Measurements from ENCODE around the gene ONECUT3. TPM values are rescaled to one million over a fixed set of nuclear protein-coding genes. Genes with fewer than 3 reads are reported as not detected.
A peak's percentile ranks its signal among the peaks of the same experiment; 100 is the strongest.

ONECUT3 gene
- total and polyA plus RNA-seq, 2 donors: under 0.01 to 0.02 TPM

DNA sequence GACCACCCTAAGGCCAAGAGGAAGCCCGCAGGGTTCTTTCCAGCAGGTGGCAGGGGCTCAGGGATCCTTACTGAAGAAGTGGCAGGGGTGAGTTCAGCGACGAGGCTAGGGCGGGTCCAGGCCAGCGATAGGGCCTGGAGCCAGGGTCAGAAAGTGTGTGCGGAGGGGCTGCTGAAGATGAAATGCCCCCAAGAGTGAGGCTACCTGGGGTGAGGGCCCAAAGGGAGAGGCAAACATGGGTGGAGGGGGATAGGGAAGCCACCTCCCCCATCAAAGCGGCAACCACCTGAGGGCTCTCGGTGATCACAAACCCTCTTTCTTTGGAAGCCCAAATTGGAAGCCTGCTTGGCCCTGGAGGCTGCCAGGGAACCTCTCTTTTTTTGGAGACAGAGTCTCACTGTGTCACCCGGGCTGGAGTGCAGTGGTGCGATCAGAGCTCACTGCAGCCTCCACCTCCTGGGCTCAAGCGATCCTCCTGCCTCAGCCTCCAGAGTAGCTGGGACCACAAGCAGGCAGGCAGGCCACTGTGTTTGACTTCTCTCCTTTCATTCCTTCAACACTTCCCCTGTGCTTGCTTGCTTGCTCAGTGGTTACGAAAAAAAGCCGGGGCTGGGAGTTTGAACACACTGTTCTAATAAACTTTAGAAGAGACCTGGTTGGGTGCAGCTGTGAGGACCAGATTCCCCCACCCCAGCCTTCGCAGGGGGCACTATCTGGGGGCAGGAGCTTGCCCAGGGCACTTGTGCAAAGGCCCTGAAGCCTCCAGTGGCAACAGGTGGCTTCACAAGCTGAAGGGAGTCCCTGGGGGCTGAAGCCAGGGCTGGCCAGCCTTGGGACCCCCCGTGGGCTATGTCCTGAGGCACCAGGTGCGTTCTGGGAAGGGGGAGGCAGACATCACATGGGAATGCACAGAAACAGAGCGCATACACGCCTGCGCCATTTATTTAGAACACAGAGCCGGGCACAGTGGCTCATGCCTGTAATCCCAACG is 60.2 kb downstream of the ONECUT3 start:
- H3K4me3 ChIP-seq (ENCODE audit: low read length in 2 of 2): peak overlapping the region; percentile 61 to 66
- peaks cover 0 to 2% of the 10 kb centered on the region in 2 donors for H3K27me3 ChIP-seq (ENCODE audit: control insufficient read depth in 2 of 2, insufficient read depth in 1 of 2, low read length in 1 of 2)
- no peak for DNase-seq (ENCODE audit: low read depth in 6 of 9, low spot score in 9 of 9)
- H3K27ac ChIP-seq (ENCODE audit: low read depth in 1 of 2, low read length in 1 of 2): peak overlapping the region in 1 of 2 donors; percentile 38
- H3K4me1 ChIP-seq (ENCODE audit: control insufficient read depth in 2 of 2, insufficient read depth in 2 of 2, low read length in 2 of 2): peaks cover 5 to 17% of the 10 kb centered on the region in 2 donors
- H3K9me3 ChIP-seq (ENCODE audit: control insufficient read depth in 2 of 2, insufficient read depth in 1 of 2, low read length in 1 of 2): peaks cover 0 to 2% of the 10 kb centered on the region in 2 donors
- 70% methylated on average over 21 of the region's 21 CpGs for WGBS
- peaks cover 34 to 38% of the 10 kb centered on the region in 2 donors for H3K36me3 ChIP-seq (ENCODE audit: control insufficient read depth in 2 of 2, insufficient read depth in 2 of 2, low read length in 1 of 2)

DNA sequence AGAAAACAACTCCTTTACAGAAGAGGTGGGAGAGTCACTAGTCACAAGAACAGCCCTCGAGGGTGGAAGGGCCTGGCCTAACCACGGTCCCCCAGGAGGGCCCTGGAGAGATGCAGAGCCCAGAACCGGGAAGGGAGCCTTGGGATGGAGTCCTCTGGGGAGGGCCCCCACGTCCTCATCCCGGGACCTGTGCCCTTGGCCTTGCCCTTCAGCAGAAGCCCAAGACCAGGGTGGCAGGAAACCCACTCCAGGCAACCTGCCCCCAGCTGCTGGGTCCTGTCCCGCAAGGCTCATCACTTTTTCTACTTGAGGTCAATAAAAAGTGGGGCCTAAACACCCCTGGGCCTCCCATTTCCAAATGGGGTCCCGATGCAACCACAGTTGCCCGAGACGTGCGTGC is 61.1 kb downstream of the ONECUT3 start:
- peaks cover 0 to 2% of the 10 kb centered on the region in 2 donors for H3K9me3 ChIP-seq (ENCODE audit: control insufficient read depth in 2 of 2, insufficient read depth in 1 of 2, low read length in 1 of 2)
- DNase-seq (ENCODE audit: low read depth in 6 of 9, low spot score in 9 of 9): no peak
- H3K4me1 ChIP-seq (ENCODE audit: control insufficient read depth in 2 of 2, insufficient read depth in 2 of 2, low read length in 2 of 2): peaks cover 5 to 17% of the 10 kb centered on the region in 2 donors
- no peak overlapping the region for H3K27ac ChIP-seq (ENCODE audit: low read depth in 1 of 2, low read length in 1 of 2)
- peaks cover 42 to 47% of the 10 kb centered on the region in 2 donors for H3K36me3 ChIP-seq (ENCODE audit: control insufficient read depth in 2 of 2, insufficient read depth in 2 of 2, low read length in 1 of 2)
- H3K27me3 ChIP-seq (ENCODE audit: control insufficient read depth in 2 of 2, insufficient read depth in 1 of 2, low read length in 1 of 2): peaks cover 0 to 2% of the 10 kb centered on the region in 2 donors
- H3K4me3 ChIP-seq (ENCODE audit: low read length in 2 of 2): no peak overlapping the region
- 93% methylated on average over 10 of the region's 10 CpGs for WGBS

DNA sequence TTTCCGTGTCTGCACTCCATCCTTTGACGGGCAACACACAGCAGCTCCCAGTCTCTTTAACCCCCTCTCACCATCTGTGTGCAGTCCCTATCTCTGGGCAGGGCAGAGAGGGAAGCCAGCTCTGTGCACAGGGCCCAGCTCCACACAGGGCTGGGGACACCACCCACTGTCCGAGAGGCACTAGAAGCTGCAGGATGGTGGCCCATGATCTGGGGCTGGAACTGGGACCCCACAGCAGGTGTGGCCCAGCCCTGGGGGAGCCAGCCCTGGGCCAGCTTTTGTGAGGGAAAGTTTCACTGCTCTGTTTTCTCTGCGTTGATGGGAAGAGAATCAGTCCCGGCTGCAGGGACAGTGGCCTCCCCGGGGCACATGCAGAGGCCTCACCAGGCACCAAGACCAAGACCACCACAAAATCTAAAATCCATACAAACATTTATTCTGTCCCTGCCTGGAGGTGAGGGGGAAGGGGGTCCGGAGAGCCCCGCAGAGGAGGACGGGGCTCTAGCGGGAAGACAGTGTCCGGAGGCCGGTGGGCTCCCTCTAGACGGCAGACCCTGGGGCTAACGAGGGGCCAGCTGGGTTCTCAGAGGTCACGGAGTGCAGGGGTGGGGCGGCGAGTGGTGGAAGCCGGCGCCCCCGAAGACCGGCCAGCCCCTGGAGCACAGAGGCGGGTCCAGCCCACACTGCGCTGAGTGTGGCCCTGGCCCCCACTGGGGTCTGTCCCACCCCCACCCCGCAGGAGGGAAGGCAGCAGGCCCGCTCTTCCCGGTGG is 61.7 kb downstream of the ONECUT3 start:
- peaks cover 0 to 2% of the 10 kb centered on the region in 2 donors for H3K27me3 ChIP-seq (ENCODE audit: control insufficient read depth in 2 of 2, insufficient read depth in 1 of 2, low read length in 1 of 2)
- peaks cover 5 to 17% of the 10 kb centered on the region in 2 donors for H3K4me1 ChIP-seq (ENCODE audit: control insufficient read depth in 2 of 2, insufficient read depth in 2 of 2, low read length in 2 of 2)
- DNase-seq (ENCODE audit: low read depth in 6 of 9, low spot score in 9 of 9): no peak
- no peak overlapping the region for H3K4me3 ChIP-seq (ENCODE audit: low read length in 2 of 2)
- H3K36me3 ChIP-seq (ENCODE audit: control insufficient read depth in 2 of 2, insufficient read depth in 2 of 2, low read length in 1 of 2): peaks cover 49 to 53% of the 10 kb centered on the region in 2 donors
- 98% methylated on average over 26 of the region's 26 CpGs for WGBS
- no peak overlapping the region for H3K27ac ChIP-seq (ENCODE audit: low read depth in 1 of 2, low read length in 1 of 2)
- H3K9me3 ChIP-seq (ENCODE audit: control insufficient read depth in 2 of 2, insufficient read depth in 1 of 2, low read length in 1 of 2): peaks cover 0 to 2% of the 10 kb centered on the region in 2 donors

DNA sequence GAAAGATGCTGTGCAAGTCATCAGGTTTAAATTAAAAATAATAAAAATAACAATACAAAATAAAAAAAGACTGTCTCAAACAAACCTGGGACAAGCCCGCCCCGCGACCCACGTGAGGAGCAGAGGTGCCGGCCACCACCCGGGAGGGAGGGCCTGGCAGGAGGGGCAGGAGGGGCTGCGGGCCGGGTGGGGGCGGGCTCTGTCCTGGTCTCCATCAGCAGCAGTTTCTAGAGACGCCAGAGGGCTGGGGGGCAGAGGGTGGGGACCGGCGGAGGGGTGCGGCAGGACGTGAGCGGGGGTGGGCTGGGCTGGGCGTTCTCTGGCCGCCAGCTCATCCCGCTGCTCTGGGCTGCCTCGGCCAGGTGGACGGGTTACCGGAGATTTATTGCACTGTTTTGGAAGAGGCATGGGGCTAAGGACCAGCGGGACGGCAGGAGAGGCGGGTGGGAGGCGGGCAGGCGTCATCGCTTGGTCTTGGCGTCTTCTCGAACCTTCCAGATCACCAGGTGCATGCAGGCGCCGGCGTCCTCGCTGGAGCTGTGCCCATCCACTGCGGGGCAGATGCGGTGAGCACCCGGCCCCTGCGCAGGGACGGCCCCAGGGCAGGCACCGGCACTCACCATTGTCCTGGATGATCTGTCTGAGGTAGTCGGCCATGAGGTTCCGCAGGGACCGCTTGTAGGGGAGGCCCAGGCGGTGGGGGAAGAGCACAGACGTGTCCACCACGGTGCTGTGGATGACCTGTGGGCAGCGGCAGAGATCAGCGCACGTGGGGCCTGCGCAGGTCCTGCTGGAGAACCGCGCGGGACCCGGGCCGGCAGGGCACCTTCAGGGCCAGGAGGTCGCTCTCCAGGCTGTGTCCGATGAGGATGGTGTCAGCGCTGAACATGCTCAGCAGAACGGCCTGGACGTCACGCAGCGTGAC is 62.6 kb downstream of the ONECUT3 start:
- Histone ChIP-seq H3K27ac (ENCODE audit: low read depth in 1 of 2, low read length in 1 of 2) (no peak overlapping the region), H3K27me3 (ENCODE audit: control insufficient read depth in 2 of 2, insufficient read depth in 1 of 2, low read length in 1 of 2) (peaks cover 0 to 2% of the 10 kb centered on the region in 2 donors), H3K4me3 (ENCODE audit: low read length in 2 of 2) (no peak overlapping the region), H3K36me3 (ENCODE audit: control insufficient read depth in 2 of 2, insufficient read depth in 2 of 2, low read length in 1 of 2) (peaks cover 54 to 62% of the 10 kb centered on the region in 2 donors), H3K4me1 (ENCODE audit: control insufficient read depth in 2 of 2, insufficient read depth in 2 of 2, low read length in 2 of 2) (peaks cover 5 to 17% of the 10 kb centered on the region in 2 donors), H3K9me3 (ENCODE audit: control insufficient read depth in 2 of 2, insufficient read depth in 1 of 2, low read length in 1 of 2) (peaks cover 0 to 2% of the 10 kb centered on the region in 2 donors)
- 98% methylated on average over 61 of the region's 61 CpGs for WGBS
- DNase-seq (ENCODE audit: low read depth in 6 of 9, low spot score in 9 of 9): no peak

DNA sequence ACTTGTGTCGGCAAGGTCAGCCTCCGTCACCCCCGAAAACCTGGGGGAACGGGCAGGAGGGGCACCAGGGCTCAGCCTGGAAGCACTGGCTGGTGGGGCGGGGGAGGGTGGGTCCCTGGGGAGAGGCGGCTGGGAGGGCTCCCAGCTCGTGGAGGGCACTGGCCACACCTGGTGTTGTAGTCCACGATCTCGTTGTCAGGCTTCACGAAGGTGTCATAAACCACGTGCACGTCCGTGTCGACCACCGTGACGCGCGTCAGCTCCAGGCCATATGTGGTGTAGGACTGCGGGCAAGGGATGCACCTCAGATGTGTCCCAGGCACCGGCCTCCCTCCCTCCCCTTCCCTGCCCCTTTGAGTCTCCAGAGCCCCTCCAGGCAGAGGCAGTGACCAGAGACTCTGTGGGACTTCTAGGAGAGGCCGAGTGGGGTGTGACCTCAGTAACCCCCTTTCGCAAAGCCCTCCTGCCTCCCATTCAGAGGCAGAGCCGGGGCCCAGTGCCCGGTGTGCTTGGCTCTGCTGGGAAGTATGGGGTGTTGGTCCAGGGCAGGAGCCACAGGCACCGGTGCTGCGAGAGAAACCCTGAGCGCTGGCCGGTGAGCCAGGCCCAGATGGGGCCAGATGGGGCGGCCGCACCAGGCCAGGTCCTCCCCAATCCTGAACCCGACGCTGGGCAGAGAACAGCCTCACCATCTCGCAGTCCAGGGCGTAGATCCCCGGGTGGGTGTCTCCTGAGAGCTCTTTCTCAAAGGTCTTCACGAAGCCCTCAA is 63.4 kb downstream of the ONECUT3 start:
- DNase-seq (ENCODE audit: low read depth in 6 of 9, low spot score in 9 of 9): no peak
- Histone ChIP-seq H3K4me3 (ENCODE audit: low read length in 2 of 2) (no peak overlapping the region), H3K27ac (ENCODE audit: low read depth in 1 of 2, low read length in 1 of 2) (no peak overlapping the region), H3K4me1 (ENCODE audit: control insufficient read depth in 2 of 2, insufficient read depth in 2 of 2, low read length in 2 of 2) (peaks cover 5 to 12% of the 10 kb centered on the region in 2 donors), H3K9me3 (ENCODE audit: control insufficient read depth in 2 of 2, insufficient read depth in 1 of 2, low read length in 1 of 2) (peaks cover 0 to 2% of the 10 kb centered on the region in 2 donors), H3K27me3 (ENCODE audit: control insufficient read depth in 2 of 2, insufficient read depth in 1 of 2, low read length in 1 of 2) (no peaks in the 10 kb centered on the region), H3K36me3 (ENCODE audit: control insufficient read depth in 2 of 2, insufficient read depth in 2 of 2, low read length in 1 of 2) (peaks cover 59 to 70% of the 10 kb centered on the region in 2 donors)
- 97% methylated on average over 36 of the region's 36 CpGs for WGBS

DNA sequence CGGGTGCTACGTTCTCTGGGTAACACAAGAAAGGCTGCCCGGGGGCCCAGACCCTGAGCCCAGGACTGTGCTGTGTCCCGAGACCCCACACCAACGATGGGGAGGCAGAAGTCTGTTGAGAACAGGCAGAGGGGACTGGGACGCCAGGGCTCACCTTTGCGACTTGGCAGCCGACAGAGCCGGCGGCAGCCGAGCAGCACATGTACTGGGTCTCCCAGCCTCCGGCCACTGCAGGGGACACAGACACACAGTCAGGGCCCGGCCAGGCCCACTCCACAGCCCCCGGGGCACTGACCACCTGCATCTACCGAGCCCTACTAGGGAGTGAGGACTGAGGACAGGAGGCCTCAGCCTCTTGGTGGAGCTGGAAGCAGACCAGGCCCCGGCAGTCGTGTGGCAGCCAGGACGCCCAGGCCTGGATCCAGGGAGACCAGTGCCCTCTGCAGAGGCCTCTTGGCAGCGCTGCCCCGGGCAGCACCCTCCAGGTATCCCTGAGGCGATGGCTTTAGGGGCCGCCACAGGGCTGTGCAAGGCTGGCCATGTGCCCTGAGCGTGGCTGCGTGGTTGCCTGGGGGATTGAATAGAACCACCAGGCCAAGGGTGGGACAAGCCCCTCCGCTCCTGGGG is 64.4 kb downstream of the ONECUT3 start:
- 94% methylated on average over 25 of the region's 25 CpGs for WGBS

DNA sequence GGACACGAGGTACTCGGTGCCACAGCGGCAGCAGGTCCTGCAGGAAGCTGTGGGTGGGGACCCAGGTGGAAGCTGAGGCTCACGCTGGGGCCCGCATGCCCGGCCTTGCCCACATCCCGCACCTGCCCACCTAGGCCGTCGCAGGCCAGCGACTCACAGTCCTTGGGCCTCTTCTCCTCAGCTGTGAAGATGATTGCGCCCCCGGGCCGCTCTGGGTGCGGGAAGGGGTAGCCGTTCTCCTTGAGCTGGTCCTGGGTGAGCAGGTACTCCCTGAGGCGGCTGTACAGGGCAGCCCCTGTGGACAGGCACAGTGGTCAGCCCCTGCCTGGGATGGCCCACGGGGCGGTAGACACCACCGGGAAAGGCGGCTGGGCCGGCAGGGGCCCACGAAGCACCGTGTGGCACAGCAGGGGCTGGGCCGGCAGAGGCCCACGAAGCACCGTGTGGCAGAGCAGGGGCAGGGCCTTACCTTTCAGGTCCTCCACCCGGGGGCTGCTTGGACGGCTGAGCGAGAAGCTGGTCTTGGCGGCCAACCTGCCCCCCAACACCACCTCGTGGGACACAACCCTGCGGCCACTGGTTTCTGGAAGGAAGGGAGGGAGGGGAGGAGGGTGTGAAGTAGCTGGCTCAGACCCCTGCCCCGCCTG is 65.4 kb downstream of the ONECUT3 start:
- H3K9me3 ChIP-seq (ENCODE audit: control insufficient read depth in 2 of 2, insufficient read depth in 1 of 2, low read length in 1 of 2): peaks cover 0 to 2% of the 10 kb centered on the region in 2 donors
- peaks cover 75 to 89% of the 10 kb centered on the region in 2 donors for H3K36me3 ChIP-seq (ENCODE audit: control insufficient read depth in 2 of 2, insufficient read depth in 2 of 2, low read length in 1 of 2)
- H3K4me1 ChIP-seq (ENCODE audit: control insufficient read depth in 2 of 2, insufficient read depth in 2 of 2, low read length in 2 of 2): no peaks in the 10 kb centered on the region
- DNase-seq (ENCODE audit: low read depth in 6 of 9, low spot score in 9 of 9): no peak
- WGBS: 97% methylated on average over 33 of the region's 33 CpGs
- no peak overlapping the region for H3K4me3 ChIP-seq (ENCODE audit: low read length in 2 of 2)
- no peaks in the 10 kb centered on the region for H3K27me3 ChIP-seq (ENCODE audit: control insufficient read depth in 2 of 2, insufficient read depth in 1 of 2, low read length in 1 of 2)
- no peak overlapping the region for H3K27ac ChIP-seq (ENCODE audit: low read depth in 1 of 2, low read length in 1 of 2)

More for the DNA sequence above, 64.4 kb downstream of the ONECUT3 start:
- Histone ChIP-seq H3K4me3 (ENCODE audit: low read length in 2 of 2) (no peak overlapping the region), H3K9me3 (ENCODE audit: control insufficient read depth in 2 of 2, insufficient read depth in 1 of 2, low read length in 1 of 2) (peaks cover 0 to 2% of the 10 kb centered on the region in 2 donors), H3K36me3 (ENCODE audit: control insufficient read depth in 2 of 2, insufficient read depth in 2 of 2, low read length in 1 of 2) (peaks cover 68 to 79% of the 10 kb centered on the region in 2 donors), H3K27me3 (ENCODE audit: control insufficient read depth in 2 of 2, insufficient read depth in 1 of 2, low read length in 1 of 2) (no peaks in the 10 kb centered on the region), H3K27ac (ENCODE audit: low read depth in 1 of 2, low read length in 1 of 2) (no peak overlapping the region), H3K4me1 (ENCODE audit: control insufficient read depth in 2 of 2, insufficient read depth in 2 of 2, low read length in 2 of 2) (peaks cover 5 to 9% of the 10 kb centered on the region in 2 donors)
- DNase-seq (ENCODE audit: low read depth in 6 of 9, low spot score in 9 of 9): no peak

All from thymus (tissue), 11 donors.